DOHH2 (cell line): Measurements from ENCODE around the gene ARL14.

Source experiments
- H3F3A ChIP-seq: fragments of 200-600 bp; sonication (generic), shearing (Covaris generic); 2 replicates; pipeline ENCODE4 v1.6.0; 2016; ENCODE audit warnings: antibody characterized with exemption, mild to moderate bottlenecking; ENCODE audit not compliant: control insufficient read depth, insufficient read depth
- H3K27ac ChIP-seq: fragments of 200-600 bp; sonication (generic); 2 replicates; pipeline ENCODE4 v1.5.1; 2014; ENCODE audit warnings: low read depth, mild to moderate bottlenecking, low read length, moderate library complexity
- H3K27me3 ChIP-seq: fragments of 200-600 bp; sonication (generic); 2 replicates; pipeline ENCODE4 v1.6.1; 2014; ENCODE audit warnings: mild to moderate bottlenecking, low read length, mixed read lengths; ENCODE audit not compliant: control insufficient read depth
- H3K36me3 ChIP-seq: fragments of 200-600 bp; sonication (generic); 2 replicates; pipeline ENCODE4 v1.6.1; 2014; ENCODE audit warnings: mild to moderate bottlenecking, low read length, moderate library complexity, mixed read lengths; ENCODE audit not compliant: control insufficient read depth
- H3K4me1 ChIP-seq: fragments of 200-600 bp; sonication (generic); 2 replicates; pipeline ENCODE4 v1.6.1; 2014; ENCODE audit warnings: mild to moderate bottlenecking, low read length, mixed read lengths; ENCODE audit not compliant: control insufficient read depth
- H3K4me2 ChIP-seq: fragments of 200-600 bp; sonication (generic); 2 replicates; pipeline ENCODE4 v1.6.0; 2014; ENCODE audit warnings: mild to moderate bottlenecking, low read length, moderate library complexity
- H3K4me3 ChIP-seq: fragments of 200-600 bp; sonication (generic); 2 replicates; pipeline ENCODE4 v1.5.1; 2014; ENCODE audit warnings: mild to moderate bottlenecking, low read length, mixed read lengths
- H3K79me2 ChIP-seq: fragments of 200-600 bp; sonication (generic); 2 replicates; pipeline ENCODE4 v1.6.1; 2014; ENCODE audit warnings: mild to moderate bottlenecking, low read length, mixed read lengths; ENCODE audit not compliant: control insufficient read depth
- H3K9me2 ChIP-seq: fragments of 200-600 bp; sonication (generic); replicated peaks from 2 replicates; pipeline ENCODE4 v1.6.1; 2014; ENCODE audit warnings: mild to moderate bottlenecking, low read length, mixed read lengths; ENCODE audit not compliant: control insufficient read depth
- H3K9me3 ChIP-seq: fragments of 200-600 bp; sonication (generic); 2 replicates; pipeline ENCODE4 v1.6.1; 2014; ENCODE audit warnings: antibody characterized with exemption, low read length, mixed read lengths; ENCODE audit not compliant: control insufficient read depth, insufficient read depth
- H4K20me1 ChIP-seq: fragments of 200-600 bp; sonication (generic); 2 replicates; pipeline ENCODE4 v1.6.0; 2014; ENCODE audit warnings: low read depth, mild to moderate bottlenecking, antibody characterized with exemption, low read length, moderate library complexity; ENCODE audit not compliant: control insufficient read depth, insufficient read depth
- CTCF ChIP-seq: fragments of 200-600 bp; sonication (generic); IDR thresholded peaks from one replicate; pipeline ENCODE4 v1.5.1; 2014; ENCODE audit warnings: antibody characterized with exemption, mild to moderate bottlenecking, low read depth, low read length; ENCODE audit not compliant: poor library complexity, severe bottlenecking
- EZH2phosphoT487 ChIP-seq: fragments of 200-600 bp; sonication (generic); IDR thresholded peaks from 2 replicates; pipeline ENCODE4 v1.6.1; 2017; ENCODE audit warnings: borderline replicate concordance, mild to moderate bottlenecking, antibody characterized with exemption, low read length, moderate library complexity, mixed read lengths

Gene ARL14

DNA sequence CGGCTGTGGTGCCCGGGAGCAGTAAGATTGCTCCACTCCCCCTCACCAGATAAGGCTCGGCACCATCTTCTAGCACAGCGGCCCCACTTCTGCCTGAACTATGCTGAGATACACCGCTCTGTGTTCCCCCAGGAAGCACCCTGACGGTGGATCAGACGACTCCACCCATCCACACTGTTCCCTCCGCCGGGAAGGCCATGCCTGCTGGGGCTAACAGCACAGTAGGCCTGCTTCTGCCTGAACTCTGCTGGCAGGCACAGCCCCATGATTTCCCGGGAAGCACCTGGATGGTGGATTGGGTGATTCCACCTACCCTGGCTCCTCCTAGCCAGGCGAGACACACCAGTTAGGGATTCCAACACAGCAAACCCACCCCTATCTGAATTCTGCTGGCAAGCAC, 42.8 kb downstream of the ARL14 start:
- TF ChIP-seq CTCF (no peak), EZH2phosphoT487 (no peak)
- Histone ChIP-seq H3K79me2 (no peaks in the 10 kb centered on the region), H4K20me1 (no peaks in the 10 kb centered on the region)

DNA sequence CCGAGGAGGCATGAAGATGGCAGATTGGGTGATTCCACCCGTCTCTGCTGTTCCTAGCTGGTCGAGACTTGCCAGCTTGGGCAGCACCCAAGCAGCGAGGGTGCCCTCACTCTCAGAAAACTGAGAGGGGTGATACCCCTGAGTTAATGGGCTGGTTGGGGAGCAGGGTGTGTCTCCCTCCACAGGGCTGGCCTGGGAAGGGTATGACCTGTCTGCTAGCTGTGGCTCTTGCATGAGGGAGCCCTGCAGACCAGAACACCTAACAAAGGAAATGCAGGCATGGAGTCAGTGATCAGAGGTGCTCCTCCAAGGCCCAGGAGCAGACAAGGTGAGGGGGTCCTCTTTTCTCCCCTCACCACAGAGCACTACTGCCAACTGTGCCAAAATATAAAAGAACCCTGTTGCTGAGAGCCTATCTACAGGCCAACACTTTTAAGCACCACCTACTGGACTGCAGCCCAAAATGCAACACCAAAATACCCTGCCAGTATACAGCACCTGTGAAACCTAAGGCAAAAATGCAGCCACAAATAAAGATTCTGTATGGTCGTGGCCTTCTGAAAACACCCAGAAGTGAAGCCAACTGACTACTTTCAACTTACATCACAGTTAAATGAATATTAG, 43.3 kb downstream of the ARL14 start:
- no peaks in the 10 kb centered on the region for H3K36me3 ChIP-seq
- H3K27me3 ChIP-seq: 0 out of 2 replicates have a peak, but pooled peaks cover 4% of the 10 kb centered on the region
- no peak overlapping the region for H3K27ac ChIP-seq
- no peaks in the 10 kb centered on the region for H4K20me1 ChIP-seq
- no peaks in the 10 kb centered on the region for H3K9me3 ChIP-seq
- no peaks in the 10 kb centered on the region for H3K9me2 ChIP-seq
- no peaks in the 10 kb centered on the region for H3F3A ChIP-seq
- H3K4me1 ChIP-seq: no peaks in the 10 kb centered on the region
- H3K79me2 ChIP-seq: no peaks in the 10 kb centered on the region
- peak; percentile 34 for TF ChIP-seq CTCF
- TF ChIP-seq EZH2phosphoT487: no peak
- H3K4me2 ChIP-seq: no peak overlapping the region
- no peak overlapping the region for H3K4me3 ChIP-seq

More for the DNA sequence above, 42.8 kb downstream of the ARL14 start:
- no peak overlapping the region for H3K27ac ChIP-seq
- H3K4me3 ChIP-seq: no peak overlapping the region
- H3K4me2 ChIP-seq: no peak overlapping the region
- H3K9me2 ChIP-seq: no peaks in the 10 kb centered on the region
- H3K27me3 ChIP-seq: 0 out of 2 replicates have a peak, but pooled peaks cover 4% of the 10 kb centered on the region
- no peaks in the 10 kb centered on the region for H3K9me3 ChIP-seq
- no peaks in the 10 kb centered on the region for H3F3A ChIP-seq
- no peaks in the 10 kb centered on the region for H3K36me3 ChIP-seq
- H3K4me1 ChIP-seq: no peaks in the 10 kb centered on the region

GRCh38 chr3:160722331-160722730, 45.4 kb downstream of the ARL14 start:
- H3F3A ChIP-seq: no peaks in the 10 kb centered on the region
- no peak overlapping the region for H3K4me2 ChIP-seq
- no peaks in the 10 kb centered on the region for H3K9me3 ChIP-seq
- TF ChIP-seq CTCF (no peak), EZH2phosphoT487 (no peak)
- H4K20me1 ChIP-seq: no peaks in the 10 kb centered on the region
- H3K27me3 ChIP-seq: no peaks in the 10 kb centered on the region
- no peaks in the 10 kb centered on the region for H3K9me2 ChIP-seq
- H3K36me3 ChIP-seq: no peaks in the 10 kb centered on the region
- no peak overlapping the region for H3K4me3 ChIP-seq
- no peaks in the 10 kb centered on the region for H3K79me2 ChIP-seq
- no peak overlapping the region for H3K27ac ChIP-seq
- H3K4me1 ChIP-seq: no peaks in the 10 kb centered on the region
